Stomach (tissue), 9 donors: Measurements from ENCODE around the gene MXI1. TPM values are rescaled to one million over a fixed set of nuclear protein-coding genes. Genes with fewer than 3 reads are reported as not detected.

Source experiments
- DNase-seq, 2 donors: peaks; one replicate each; pipeline versions ENCODE4 v3.0.0 to v3.0.0-alpha.2; 2013 to 2019
- H3K27ac ChIP-seq, 5 donors: fragments of 200-600 bp in 4 of 5; sonication (generic) in 4 of 5; one replicate each; pipeline ENCODE4 v1.5.1; 2013 to 2019; ENCODE audit warnings: mild to moderate bottlenecking in 1 of 5, moderate library complexity in 1 of 5
- H3K27me3 ChIP-seq, 3 donors: fragments of 200-600 bp; sonication (generic); one replicate each; pipeline ENCODE4 v1.5.1; 2017 to 2019; ENCODE audit warnings: mixed run types in 1 of 3
- H3K36me3 ChIP-seq, 4 donors: fragments of 200-600 bp; sonication (generic); 1 replicate in 3 of 4; 2 replicates in 1 of 4; pipeline ENCODE4 v1.5.1; 2016 to 2019
- H3K4me1 ChIP-seq, 4 donors: fragments of 200-600 bp; sonication (generic); one replicate each; pipeline ENCODE4 v1.5.1; 2016 to 2019
- H3K4me3 ChIP-seq, 4 donors: fragments of 200-600 bp; sonication (generic) in 3 of 4; one replicate each; pipeline ENCODE4 v1.5.1; 2016 to 2019; ENCODE audit warnings: mild to moderate bottlenecking in 1 of 4
- H3K9me3 ChIP-seq, 4 donors: fragments of 200-600 bp; sonication (generic); one replicate each; pipeline ENCODE4 v1.5.1; 2016 to 2019
- CTCF ChIP-seq, 7 experiments: fragments of 450-650 bp in 4 of 7; fragments of 200-600 bp in 3 of 7; sonication (generic) in 3 of 7; IDR thresholded peaks; one replicate each; pipeline ENCODE4 v1.5.1; 2016 to 2019; ENCODE audit warnings: antibody characterized with exemption in 7 of 7, control low read depth in 2 of 7, mild to moderate bottlenecking in 1 of 7
- EP300 ChIP-seq: sonication (generic); formaldehyde crosslinking; IDR thresholded peaks from one replicate; pipeline ENCODE4 v1.6.1; 2017; ENCODE audit warnings: antibody characterized with exemption
- POLR2A ChIP-seq, 4 donors: fragments of 450-650 bp; IDR thresholded peaks; one replicate each; pipeline ENCODE4 v1.6.1; 2016; ENCODE audit warnings: antibody characterized with exemption in 4 of 4, control low read depth in 2 of 4, mild to moderate bottlenecking in 1 of 4, moderate library complexity in 1 of 4
- POLR2AphosphoS5 ChIP-seq, 3 donors: sonication (generic); formaldehyde crosslinking; IDR thresholded peaks; one replicate each; pipeline ENCODE4 v1.6.1; 2016; ENCODE audit warnings: antibody characterized with exemption in 3 of 3
- WGBS, 5 donors: extraction: QIAGEN DNeasy Blood & Tissue Kit in 3 of 5; methylation state at CpG; one replicate each; pipeline versions ENCODE4 v1.1.5 to v1.1.7; 2013 to 2018; 5-methylcytosine and 5-hydroxymethylcytosine counted together
- intact Hi-C: fragments of 100-400 bp; cut with DNase I; formaldehyde crosslinking; loops from one replicate; pipeline ENCODE4 v1.15.1; 2023; ENCODE audit warnings: low total_unique reads
- polyA plus RNA-seq, 3 donors: library from polyadenylated mRNA; stranded (reverse); fragments of 200-250 nt; gene quantifications; one replicate each; pipeline ENCODE4 v1.2.3, GENCODE V29; 2013
- total RNA-seq, 5 donors: library from RNA; depleted of rRNA; stranded (reverse); fragments of >200 nt; gene quantifications; one replicate each; pipeline versions ENCODE4 v1.1.0 to v1.2.3, GENCODE V29; 2014 to 2016
- donor health status: healthy with polysubstance abuse.
- donor health status: Bipolar disorder and iron deficiency.
- donor health status: healthy.

MXI1 gene
- total and polyA plus RNA-seq, 8 donors = 3.5 to 163 (median 34.3) TPM

- H3K27me3 ChIP-seq = no peaks in the 10 kb centered on the region
- DNase-seq = no peak
- no peaks in the 10 kb centered on the region for H3K36me3 ChIP-seq
- no peak overlapping the region for H3K4me3 ChIP-seq
- TF ChIP-seq EP300 = no peak
- intact Hi-C loops = no loop called here
- peak overlapping the region in 4 of 5 donors; percentile 56 to 97 (median 68) for H3K27ac ChIP-seq
- 75 to 95% (median 83%) methylated on average over 2 of the region's 2 CpGs for WGBS, 5 donors
- H3K9me3 ChIP-seq = no peaks in the 10 kb centered on the region
- H3K4me1 ChIP-seq = peaks cover 56 to 87% (median 73%) of the 10 kb centered on the region in 4 donors
Observed at GRCh38 chr10:110217662-110218008, 10.2 kb downstream of the MXI1 start.

GRCh38 chr10:110218632-110219031, 11.2 kb downstream of the MXI1 start:
- peak overlapping the region in 3 of 5 donors; percentile 13 to 97 (median 31) for H3K27ac ChIP-seq
- DNase-seq = peak in 1 of 2 donors; percentile 31
- TF ChIP-seq EP300 (no peak), POLR2AphosphoS5 (IDR thresholded peaks at IDR 0.05) (no peak), POLR2A (IDR thresholded peaks at IDR 0.05) (no peak), CTCF (IDR thresholded peaks at IDR 0.05) (no peak)
- H3K4me3 ChIP-seq = no peak overlapping the region
- no peaks in the 10 kb centered on the region for H3K27me3 ChIP-seq
- peaks cover 54 to 83% (median 70%) of the 10 kb centered on the region in 4 donors for H3K4me1 ChIP-seq
- no peaks in the 10 kb centered on the region for H3K9me3 ChIP-seq
- 72 to 85% (median 81%) methylated on average over 6 of the region's 6 CpGs for WGBS, 5 donors
- intact Hi-C loops = no loop called here
- no peaks in the 10 kb centered on the region for H3K36me3 ChIP-seq

GRCh38 chr10:110219884-110220283, 12.5 kb downstream of the MXI1 start:
- H3K36me3 ChIP-seq = no peaks in the 10 kb centered on the region
- peak overlapping the region; percentile 42 to 91 (median 83) for H3K27ac ChIP-seq
- H3K4me3 ChIP-seq = no peak overlapping the region
- H3K27me3 ChIP-seq = no peaks in the 10 kb centered on the region
- H3K4me1 ChIP-seq = peaks cover 47 to 71% (median 61%) of the 10 kb centered on the region in 4 donors
- no peak for TF ChIP-seq CTCF (IDR thresholded peaks at IDR 0.05)
- no peak for TF ChIP-seq POLR2A (IDR thresholded peaks at IDR 0.05)
- no peak for TF ChIP-seq POLR2AphosphoS5 (IDR thresholded peaks at IDR 0.05)
- TF ChIP-seq EP300 = no peak
- no peak for DNase-seq
- intact Hi-C loops = no loop called here
- 73 to 84% (median 80%) methylated on average over 7 of the region's 7 CpGs for WGBS, 5 donors
- no peaks in the 10 kb centered on the region for H3K9me3 ChIP-seq

GRCh38 chr10:110220398-110220797, 13.0 kb downstream of the MXI1 start:
- Histone ChIP-seq H3K4me1 (peaks cover 47 to 71% (median 61%) of the 10 kb centered on the region in 4 donors), H3K36me3 (no peaks in the 10 kb centered on the region), H3K4me3 (no peak overlapping the region), H3K27me3 (no peaks in the 10 kb centered on the region), H3K9me3 (no peaks in the 10 kb centered on the region), H3K27ac (peak overlapping the region; percentile 42 to 91 (median 83))
- peak in 1 of 2 donors; percentile 37 for DNase-seq
- TF ChIP-seq EP300 = no peak
- 36 to 53% (median 47%) methylated on average over 2 of the region's 2 CpGs for WGBS, 5 donors
- intact Hi-C loops = no loop called here

GRCh38 chr10:110221044-110221720, 13.8 kb downstream of the MXI1 start:
- TF ChIP-seq POLR2AphosphoS5 (IDR thresholded peaks at IDR 0.05) (no peak), CTCF (IDR thresholded peaks at IDR 0.05) (no peak), POLR2A (IDR thresholded peaks at IDR 0.05) (no peak), EP300 (no peak)
- 76 to 93% (median 83%) methylated on average over 4 of the region's 4 CpGs for WGBS, 5 donors
- Histone ChIP-seq H3K27me3 (no peaks in the 10 kb centered on the region), H3K9me3 (no peaks in the 10 kb centered on the region), H3K36me3 (no peaks in the 10 kb centered on the region), H3K4me3 (peak overlapping the region; percentile 29 to 43 (median 34)), H3K4me1 (peaks cover 40 to 64% (median 54%) of the 10 kb centered on the region in 4 donors), H3K27ac (peak overlapping the region; percentile 77 to 91 (median 83))
- no peak for DNase-seq
- intact Hi-C loops = no loop called here
